ENCODE data around the gene CLGN. TPM values are rescaled to one million over a fixed set of nuclear protein-coding genes. Genes with fewer than 3 reads are reported as not detected.
A peak's percentile ranks its signal among the peaks of the same experiment; 100 is the strongest.

Gene CLGN
- total and polyA plus RNA-seq, 2 of the 13 experiments (the other 11 are each of a cell fraction or from before 2014, with no cell fraction given): 7.2 to 17.0 TPM

DNA sequence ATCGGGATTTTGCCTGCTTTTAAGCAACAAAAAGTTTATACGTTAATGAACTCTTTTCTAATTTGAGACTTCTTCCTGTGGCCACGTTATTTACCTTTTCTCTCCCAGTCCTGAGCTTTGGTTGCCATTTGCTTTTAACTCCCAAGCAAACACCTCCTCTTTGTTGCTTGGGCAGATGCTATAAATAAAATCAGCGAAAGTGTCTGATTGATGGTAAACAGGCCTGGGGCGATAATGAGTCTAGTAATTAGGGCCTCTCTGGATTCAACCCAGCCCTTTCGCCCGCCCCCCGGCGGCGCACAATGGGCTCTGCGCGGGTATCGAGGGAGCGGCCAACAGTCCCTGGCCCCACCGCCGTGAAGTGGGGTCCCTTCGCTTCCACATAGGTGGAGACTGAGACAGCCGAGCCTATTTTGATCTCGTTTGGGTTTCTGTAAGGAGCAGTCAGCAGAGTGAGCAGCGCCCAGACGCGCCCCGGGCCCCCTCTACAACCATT lies 790 bp downstream of the CLGN start (continued):
- TF ChIP-seq, protein P1, sequence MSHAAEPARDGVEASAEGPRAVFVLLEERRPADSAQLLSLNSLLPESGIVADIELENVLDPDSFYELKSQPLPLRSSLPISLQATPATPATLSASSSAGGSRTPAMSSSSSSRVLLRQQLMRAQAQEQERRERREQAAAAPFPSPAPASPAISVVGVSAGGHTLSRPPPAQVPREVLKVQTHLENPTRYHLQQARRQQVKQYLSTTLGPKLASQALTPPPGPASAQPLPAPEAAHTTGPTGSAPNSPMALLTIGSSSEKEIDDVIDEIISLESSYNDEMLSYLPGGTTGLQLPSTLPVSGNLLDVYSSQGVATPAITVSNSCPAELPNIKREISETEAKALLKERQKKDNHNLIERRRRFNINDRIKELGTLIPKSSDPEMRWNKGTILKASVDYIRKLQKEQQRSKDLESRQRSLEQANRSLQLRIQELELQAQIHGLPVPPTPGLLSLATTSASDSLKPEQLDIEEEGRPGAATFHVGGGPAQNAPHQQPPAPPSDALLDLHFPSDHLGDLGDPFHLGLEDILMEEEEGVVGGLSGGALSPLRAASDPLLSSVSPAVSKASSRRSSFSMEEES (CRISPR knock-in tag; IDR thresholded peaks at IDR 0.05): no peak
- TF ChIP-seq, protein P2, sequence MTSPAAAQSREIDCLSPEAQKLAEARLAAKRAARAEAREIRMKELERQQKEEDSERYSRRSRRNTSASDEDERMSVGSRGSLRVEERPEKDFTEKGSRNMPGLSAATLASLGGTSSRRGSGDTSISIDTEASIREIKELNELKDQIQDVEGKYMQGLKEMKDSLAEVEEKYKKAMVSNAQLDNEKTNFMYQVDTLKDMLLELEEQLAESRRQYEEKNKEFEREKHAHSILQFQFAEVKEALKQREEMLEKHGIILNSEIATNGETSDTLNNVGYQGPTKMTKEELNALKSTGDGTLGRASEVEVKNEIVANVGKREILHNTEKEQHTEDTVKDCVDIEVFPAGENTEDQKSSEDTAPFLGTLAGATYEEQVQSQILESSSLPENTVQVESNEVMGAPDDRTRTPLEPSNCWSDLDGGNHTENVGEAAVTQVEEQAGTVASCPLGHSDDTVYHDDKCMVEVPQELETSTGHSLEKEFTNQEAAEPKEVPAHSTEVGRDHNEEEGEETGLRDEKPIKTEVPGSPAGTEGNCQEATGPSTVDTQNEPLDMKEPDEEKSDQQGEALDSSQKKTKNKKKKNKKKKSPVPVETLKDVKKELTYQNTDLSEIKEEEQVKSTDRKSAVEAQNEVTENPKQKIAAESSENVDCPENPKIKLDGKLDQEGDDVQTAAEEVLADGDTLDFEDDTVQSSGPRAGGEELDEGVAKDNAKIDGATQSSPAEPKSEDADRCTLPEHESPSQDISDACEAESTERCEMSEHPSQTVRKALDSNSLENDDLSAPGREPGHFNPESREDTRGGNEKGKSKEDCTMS (CRISPR knock-in tag; conservative IDR thresholded peaks at IDR 0.05): no peak
- TF ChIP-seq ZNF543 (CRISPR knock-in tag; IDR thresholded peaks at IDR 0.05): no peak
- no peak for TF ChIP-seq BHLHE40 (IDR thresholded peaks at IDR 0.05; ENCODE audit: low read length)
- TF ChIP-seq ZBTB1 (CRISPR knock-in tag; IDR thresholded peaks at IDR 0.05; ENCODE audit: borderline replicate concordance): no peak
- TF ChIP-seq, protein P3, sequence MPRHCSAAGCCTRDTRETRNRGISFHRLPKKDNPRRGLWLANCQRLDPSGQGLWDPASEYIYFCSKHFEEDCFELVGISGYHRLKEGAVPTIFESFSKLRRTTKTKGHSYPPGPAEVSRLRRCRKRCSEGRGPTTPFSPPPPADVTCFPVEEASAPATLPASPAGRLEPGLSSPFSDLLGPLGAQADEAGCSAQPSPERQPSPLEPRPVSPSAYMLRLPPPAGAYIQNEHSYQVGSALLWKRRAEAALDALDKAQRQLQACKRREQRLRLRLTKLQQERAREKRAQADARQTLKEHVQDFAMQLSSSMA (CRISPR knock-in tag; IDR thresholded peaks at IDR 0.05): no peak
- no peak for TF ChIP-seq ZNF749 (CRISPR knock-in tag; IDR thresholded peaks at IDR 0.05; ENCODE audit: borderline replicate concordance)
- no peak for TF ChIP-seq GTF2F1 (IDR thresholded peaks at IDR 0.05; ENCODE audit: low read length)
- no peak for TF ChIP-seq ZFP36L1 (CRISPR knock-in tag; IDR thresholded peaks at IDR 0.05)
- TF ChIP-seq, protein P4, sequence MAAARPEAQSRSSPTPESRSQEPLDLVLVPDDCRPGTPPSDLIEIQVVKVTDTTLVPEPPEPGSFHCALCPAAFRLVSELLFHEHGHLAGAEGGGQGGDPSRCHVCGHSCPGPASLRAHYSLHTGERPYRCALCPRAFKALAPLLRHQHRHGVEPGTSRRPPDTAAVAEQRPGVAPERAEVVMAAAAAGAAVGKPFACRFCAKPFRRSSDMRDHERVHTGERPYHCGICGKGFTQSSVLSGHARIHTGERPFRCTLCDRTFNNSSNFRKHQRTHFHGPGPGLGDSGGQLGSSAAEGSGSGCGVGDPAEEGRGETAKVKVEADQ (CRISPR knock-in tag; IDR thresholded peaks at IDR 0.05; ENCODE audit: borderline replicate concordance): no peak
- TF ChIP-seq NBN (conservative IDR thresholded peaks at IDR 0.05): no peak
- no peak for TF ChIP-seq MAFK (conservative IDR thresholded peaks at IDR 0.05 in 1 of 2, IDR thresholded peaks at IDR 0.05 in 1 of 2; ENCODE audit: low read length in 2 of 2)
- TF ChIP-seq ZNF598 (CRISPR knock-in tag; IDR thresholded peaks at IDR 0.05; ENCODE audit: borderline replicate concordance): 0 out of 2 replicates have a peak, but pooled peaks have one; percentile 37
- no peak for TF ChIP-seq NR2F6 (IDR thresholded peaks at IDR 0.05)
- no peak for TF ChIP-seq NR2F6 (CRISPR knock-in tag; IDR thresholded peaks at IDR 0.05)
- no peak for TF ChIP-seq TSC22D2 (CRISPR knock-in tag; IDR thresholded peaks at IDR 0.05; ENCODE audit: borderline replicate concordance)
- no peak for TF ChIP-seq KLF15 (CRISPR knock-in tag; IDR thresholded peaks at IDR 0.05; ENCODE audit: borderline replicate concordance)
- TF ChIP-seq, protein P5, sequence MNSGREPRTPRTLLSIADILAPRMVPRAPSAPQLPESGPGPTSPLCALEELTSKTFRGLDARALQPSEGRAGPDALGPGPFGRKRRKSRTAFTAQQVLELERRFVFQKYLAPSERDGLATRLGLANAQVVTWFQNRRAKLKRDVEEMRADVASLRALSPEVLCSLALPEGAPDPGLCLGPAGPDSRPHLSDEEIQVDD (CRISPR knock-in tag; IDR thresholded peaks at IDR 0.05; ENCODE audit: borderline replicate concordance): no peak
- TF ChIP-seq PAX8 (CRISPR knock-in tag; IDR thresholded peaks at IDR 0.05; ENCODE audit: borderline replicate concordance): no peak
- TF ChIP-seq, protein P6, sequence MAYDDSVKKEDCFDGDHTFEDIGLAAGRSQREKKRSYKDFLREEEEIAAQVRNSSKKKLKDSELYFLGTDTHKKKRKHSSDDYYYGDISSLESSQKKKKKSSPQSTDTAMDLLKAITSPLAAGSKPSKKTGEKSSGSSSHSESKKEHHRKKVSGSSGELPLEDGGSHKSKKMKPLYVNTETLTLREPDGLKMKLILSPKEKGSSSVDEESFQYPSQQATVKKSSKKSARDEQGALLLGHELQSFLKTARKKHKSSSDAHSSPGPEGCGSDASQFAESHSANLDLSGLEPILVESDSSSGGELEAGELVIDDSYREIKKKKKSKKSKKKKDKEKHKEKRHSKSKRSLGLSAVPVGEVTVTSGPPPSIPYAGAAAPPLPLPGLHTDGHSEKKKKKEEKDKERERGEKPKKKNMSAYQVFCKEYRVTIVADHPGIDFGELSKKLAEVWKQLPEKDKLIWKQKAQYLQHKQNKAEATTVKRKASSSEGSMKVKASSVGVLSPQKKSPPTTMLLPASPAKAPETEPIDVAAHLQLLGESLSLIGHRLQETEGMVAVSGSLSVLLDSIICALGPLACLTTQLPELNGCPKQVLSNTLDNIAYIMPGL (CRISPR knock-in tag; IDR thresholded peaks at IDR 0.05; ENCODE audit: borderline replicate concordance in 1 of 2, low read depth in 1 of 2): peak in 1 of 2 experiments; percentile 49; a peak in 1 of 4 replicates
- no peak for TF ChIP-seq SRSF9 (IDR thresholded peaks at IDR 0.05; ENCODE audit: borderline replicate concordance, insufficient read depth, low read depth, low read length, poor library complexity, severe bottlenecking)
- 0 out of 2 replicates have a peak, but pooled peaks have one; percentile 24 for TF ChIP-seq NFATC3 (CRISPR knock-in tag; IDR thresholded peaks at IDR 0.05)
- TF ChIP-seq TBX3 (IDR thresholded peaks at IDR 0.05; ENCODE audit: borderline replicate concordance): 0 out of 2 replicates have a peak, but pooled peaks have one; percentile 19
